SU-DHL-6 (cell line): ENCODE results near the gene DHPS.
A peak's percentile ranks its signal among the peaks of the same experiment; 100 is the strongest.

Experiments used
- H2AFZ ChIP-seq: fragments of 200-600 bp; sonication (generic); 2 replicates; pipeline ENCODE4 v1.6.1; 2014; ENCODE audit warnings: low read depth, mild to moderate bottlenecking, moderate library complexity, mixed read lengths, antibody characterized with exemption, low read length; ENCODE audit not compliant: severe bottlenecking
- H3F3A ChIP-seq: fragments of 200-600 bp; shearing (Covaris generic); 2 replicates; pipeline ENCODE4 v1.6.0; 2016; ENCODE audit warnings: antibody characterized with exemption, mild to moderate bottlenecking; ENCODE audit not compliant: insufficient read depth
- H3K27ac ChIP-seq: fragments of 200-600 bp; sonication (generic); 2 replicates; pipeline ENCODE4 v1.5.1; 2016; ENCODE audit warnings: low read depth, mild to moderate bottlenecking, low read length, moderate library complexity, mixed read lengths
- H3K27me3 ChIP-seq: fragments of 200-600 bp; sonication (generic), shearing (Covaris generic); 2 replicates; pipeline ENCODE4 v1.6.0; 2014; ENCODE audit warnings: mild to moderate bottlenecking, low read length
- H3K36me3 ChIP-seq: fragments of 200-600 bp; sonication (generic); 2 replicates; pipeline ENCODE4 v1.6.1; 2014; ENCODE audit warnings: mild to moderate bottlenecking, low read length, mixed read lengths
- H3K4me2 ChIP-seq: fragments of 300-600, 200-600 bp; shearing (Covaris generic), sonication (generic); 2 replicates; pipeline ENCODE4 v1.6.0; 2014; ENCODE audit warnings: low read length, low read depth, mild to moderate bottlenecking; ENCODE audit not compliant: poor library complexity, severe bottlenecking
- H3K4me3 ChIP-seq: fragments of 200-600 bp; sonication (generic); 2 replicates; pipeline ENCODE4 v1.5.1; 2014; ENCODE audit warnings: antibody characterized with exemption, low read length, mild to moderate bottlenecking, mixed read lengths; ENCODE audit not compliant: insufficient read depth, poor library complexity, severe bottlenecking
- H3K79me2 ChIP-seq: fragments of 200-600 bp; sonication (generic); 2 replicates; pipeline ENCODE4 v1.6.1; 2014; ENCODE audit warnings: mild to moderate bottlenecking, low read length, moderate library complexity; ENCODE audit not compliant: insufficient read depth
- H3K9ac ChIP-seq: fragments of 200-600 bp; sonication (generic); 2 replicates; pipeline ENCODE4 v1.7.0; 2014; ENCODE audit warnings: mild to moderate bottlenecking, low read length
- H3K9me2 ChIP-seq: fragments of 200-600 bp; sonication (generic); replicated peaks from 2 replicates; pipeline ENCODE4 v1.6.1; 2014; ENCODE audit warnings: low read length; ENCODE audit not compliant: insufficient read depth
- H3K9me3 ChIP-seq: fragments of 200-600 bp; sonication (generic); 2 replicates; pipeline ENCODE4 v1.6.1; 2014; ENCODE audit warnings: low read length, mixed read lengths; ENCODE audit not compliant: insufficient read depth
- H4K20me1 ChIP-seq: fragments of 200-600 bp; sonication (generic); 2 replicates; pipeline ENCODE4 v1.6.1; 2014; ENCODE audit warnings: low read depth, mild to moderate bottlenecking, antibody characterized with exemption, low read length, moderate library complexity, mixed read lengths
- EZH2phosphoT487 ChIP-seq: fragments of 200-600 bp; sonication (generic), shearing (Covaris generic); conservative IDR thresholded peaks from 2 replicates; pipeline ENCODE4 v1.6.1; 2018; ENCODE audit warnings: mild to moderate bottlenecking, antibody characterized with exemption, low read length, moderate library complexity, mixed read lengths
- TF ChIP-seq, protein P1 (sequence below): fragments of 200-600 bp; sonication (generic); IDR thresholded peaks from one replicate; pipeline ENCODE4 v1.5.1; 2017; ENCODE audit warnings: antibody characterized with exemption, mild to moderate bottlenecking, low read length, moderate library complexity; ENCODE audit not compliant: insufficient read depth, poor library complexity, severe bottlenecking

Gene DHPS

DNA sequence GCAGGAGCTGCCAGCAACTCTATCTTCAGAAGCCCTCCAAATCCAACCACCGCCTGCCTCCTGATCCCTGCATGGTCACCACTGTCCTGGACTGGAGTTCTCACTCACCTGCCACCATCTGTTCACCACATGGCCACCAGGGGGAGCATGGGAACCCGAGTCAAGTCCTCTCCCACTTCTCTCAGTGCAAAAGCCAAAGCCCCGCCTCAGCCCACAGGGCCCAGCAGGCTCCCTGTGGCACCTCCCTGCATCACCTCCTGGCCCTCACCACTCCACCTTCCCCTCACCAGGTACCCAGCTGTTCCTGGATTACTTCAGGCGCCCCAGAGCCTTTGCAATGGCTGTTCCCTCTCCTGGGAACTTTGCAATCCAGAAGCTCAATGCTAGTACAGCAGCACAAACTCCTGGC, 5.3 kb downstream of the DHPS start:
- Histone ChIP-seq H3K27me3 (no peaks in the 10 kb centered on the region), H3K27ac (no peak overlapping the region)

DNA sequence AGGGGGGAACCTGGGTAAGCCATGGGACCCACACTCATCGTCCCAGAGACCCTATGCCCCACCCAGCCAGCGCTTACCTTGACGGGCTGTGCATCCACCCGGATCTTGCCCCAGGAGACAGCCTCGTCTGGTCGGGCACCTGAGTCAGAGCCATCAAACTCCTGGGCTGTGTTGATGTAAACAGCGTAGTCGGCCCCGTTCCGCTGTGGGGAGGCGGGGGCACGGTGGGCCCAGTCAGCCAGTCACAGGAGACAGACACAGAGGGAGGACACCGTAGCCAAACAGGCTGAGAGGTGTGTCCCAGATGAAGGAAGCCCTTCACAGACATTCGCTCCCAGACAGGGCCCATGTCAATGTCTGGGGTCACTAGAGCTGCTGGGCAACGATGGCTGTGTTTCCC, 5.7 kb downstream of the DHPS start:
- Histone ChIP-seq H3K9me3 (no peaks in the 10 kb centered on the region), H3K4me2 (no peak overlapping the region), H3K27me3 (no peaks in the 10 kb centered on the region), H3K4me3 (no peak overlapping the region), H2AFZ (no peak overlapping the region), H4K20me1 (peaks cover 3% of the 10 kb centered on the region; the same call in 1 of the 2 replicates), H3F3A (peaks cover 6% of the 10 kb centered on the region; the same call in 1 of the 2 replicates), H3K9me2 (no peaks in the 10 kb centered on the region), H3K36me3 (no peaks in the 10 kb centered on the region; the same call in 1 of the 2 replicates), H3K9ac (no peak overlapping the region), H3K79me2 (peaks cover 15% of the 10 kb centered on the region), H3K27ac (no peak overlapping the region)
- TF ChIP-seq, protein P1, sequence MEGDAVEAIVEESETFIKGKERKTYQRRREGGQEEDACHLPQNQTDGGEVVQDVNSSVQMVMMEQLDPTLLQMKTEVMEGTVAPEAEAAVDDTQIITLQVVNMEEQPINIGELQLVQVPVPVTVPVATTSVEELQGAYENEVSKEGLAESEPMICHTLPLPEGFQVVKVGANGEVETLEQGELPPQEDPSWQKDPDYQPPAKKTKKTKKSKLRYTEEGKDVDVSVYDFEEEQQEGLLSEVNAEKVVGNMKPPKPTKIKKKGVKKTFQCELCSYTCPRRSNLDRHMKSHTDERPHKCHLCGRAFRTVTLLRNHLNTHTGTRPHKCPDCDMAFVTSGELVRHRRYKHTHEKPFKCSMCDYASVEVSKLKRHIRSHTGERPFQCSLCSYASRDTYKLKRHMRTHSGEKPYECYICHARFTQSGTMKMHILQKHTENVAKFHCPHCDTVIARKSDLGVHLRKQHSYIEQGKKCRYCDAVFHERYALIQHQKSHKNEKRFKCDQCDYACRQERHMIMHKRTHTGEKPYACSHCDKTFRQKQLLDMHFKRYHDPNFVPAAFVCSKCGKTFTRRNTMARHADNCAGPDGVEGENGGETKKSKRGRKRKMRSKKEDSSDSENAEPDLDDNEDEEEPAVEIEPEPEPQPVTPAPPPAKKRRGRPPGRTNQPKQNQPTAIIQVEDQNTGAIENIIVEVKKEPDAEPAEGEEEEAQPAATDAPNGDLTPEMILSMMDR: no peak
- TF ChIP-seq EZH2phosphoT487: no peak

More for the DNA sequence above, 5.3 kb downstream of the DHPS start:
- Histone ChIP-seq H2AFZ (no peak overlapping the region), H3K36me3 (no peaks in the 10 kb centered on the region; the same call in 1 of the 2 replicates), H3K79me2 (peaks cover 16% of the 10 kb centered on the region), H3K4me3 (no peak overlapping the region), H3K9me2 (no peaks in the 10 kb centered on the region), H3K9ac (no peak overlapping the region), H4K20me1 (peaks cover 3% of the 10 kb centered on the region; the same call in 1 of the 2 replicates), H3F3A (peaks cover 11% of the 10 kb centered on the region), H3K4me2 (no peak overlapping the region), H3K9me3 (no peaks in the 10 kb centered on the region)
- TF ChIP-seq, protein P1: peak; percentile 82
- TF ChIP-seq EZH2phosphoT487: no peak

DNA sequence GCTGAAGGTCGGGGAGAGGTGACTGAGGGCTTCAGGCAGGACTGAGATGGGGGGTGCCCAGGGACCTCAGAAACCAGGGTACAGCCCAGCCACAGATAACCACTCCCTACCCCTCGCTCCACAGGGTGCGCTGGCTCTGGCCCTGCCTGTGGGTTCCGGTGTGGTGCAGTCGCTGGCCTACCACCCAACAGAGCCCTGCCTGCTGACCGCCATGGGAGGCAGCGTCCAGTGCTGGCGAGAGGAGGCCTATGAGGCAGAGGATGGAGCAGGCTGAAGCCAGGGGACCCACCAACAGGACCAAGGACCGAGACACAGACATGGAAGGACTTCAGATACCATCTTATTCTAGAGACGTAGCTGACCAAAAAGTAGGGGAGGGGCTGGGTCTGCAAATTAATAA, 6.3 kb downstream of the DHPS start:
- Histone ChIP-seq H3K4me3 (no peak overlapping the region), H3K9me3 (no peaks in the 10 kb centered on the region), H3K79me2 (peaks cover 15% of the 10 kb centered on the region), H3K9ac (no peak overlapping the region), H4K20me1 (peaks cover 3% of the 10 kb centered on the region; the same call in 1 of the 2 replicates), H3K36me3 (no peaks in the 10 kb centered on the region; the same call in 1 of the 2 replicates), H3K4me2 (no peak overlapping the region), H3F3A (0 out of 2 replicates have a peak, but pooled peaks cover 5% of the 10 kb centered on the region), H3K27ac (no peak overlapping the region), H2AFZ (no peak overlapping the region), H3K9me2 (no peaks in the 10 kb centered on the region), H3K27me3 (no peaks in the 10 kb centered on the region)
- no peak for TF ChIP-seq EZH2phosphoT487
- TF ChIP-seq, protein P1: no peak
